Activated CD4-positive, alpha-beta T cell treated with anti-CD3 and anti-CD28 coated beads, Interleukin-2, amount 50 U/mL, for 4 hours (primary cell): ENCODE results near the gene RGS6.

Experiments
- DNase-seq, 2 experiments: peaks; one replicate each; pipeline ENCODE4 v3.0.0-alpha.2; 2020

The RGS6 gene

DNA sequence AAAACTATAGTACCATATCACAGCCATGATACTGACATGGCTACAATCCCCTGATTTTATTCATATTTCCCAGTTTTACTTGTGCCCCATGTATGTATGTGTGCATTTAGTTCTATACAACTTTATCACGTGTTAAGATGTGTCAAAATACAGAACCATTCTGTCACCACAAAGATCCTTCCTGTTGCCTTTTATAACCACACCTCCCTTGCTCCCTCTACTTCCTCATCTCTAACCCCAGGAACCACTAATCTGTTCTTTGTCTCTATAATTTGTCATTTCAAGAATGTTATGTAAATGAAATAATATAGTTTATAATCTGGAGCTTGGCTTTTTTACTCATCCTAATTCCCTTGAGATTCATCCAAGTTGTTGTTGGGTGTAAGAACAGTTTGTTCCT is 603.3 kb downstream of the RGS6 start:
- DNase-seq, result no peak

DNA sequence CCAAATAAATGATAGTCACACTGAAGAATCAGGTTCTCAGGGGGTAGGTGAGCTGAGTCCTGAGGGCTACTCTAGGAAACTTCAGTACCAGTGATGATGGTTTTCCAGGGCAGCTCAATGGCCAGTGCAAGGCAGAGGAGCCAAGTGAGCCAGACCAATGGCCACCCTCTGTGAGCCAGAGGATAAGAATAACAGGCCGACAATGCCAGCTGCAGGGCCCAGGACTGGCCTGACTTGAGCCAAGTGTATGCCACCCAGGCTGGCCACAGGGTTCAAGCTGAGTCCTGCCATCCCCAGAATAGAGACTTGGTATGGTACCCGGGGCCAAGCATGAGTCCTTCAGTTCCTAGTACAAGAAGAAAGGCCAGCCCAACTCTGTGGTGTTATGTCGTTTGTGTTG is 606.2 kb downstream of the RGS6 start:
- DNase-seq, result no peak

DNA sequence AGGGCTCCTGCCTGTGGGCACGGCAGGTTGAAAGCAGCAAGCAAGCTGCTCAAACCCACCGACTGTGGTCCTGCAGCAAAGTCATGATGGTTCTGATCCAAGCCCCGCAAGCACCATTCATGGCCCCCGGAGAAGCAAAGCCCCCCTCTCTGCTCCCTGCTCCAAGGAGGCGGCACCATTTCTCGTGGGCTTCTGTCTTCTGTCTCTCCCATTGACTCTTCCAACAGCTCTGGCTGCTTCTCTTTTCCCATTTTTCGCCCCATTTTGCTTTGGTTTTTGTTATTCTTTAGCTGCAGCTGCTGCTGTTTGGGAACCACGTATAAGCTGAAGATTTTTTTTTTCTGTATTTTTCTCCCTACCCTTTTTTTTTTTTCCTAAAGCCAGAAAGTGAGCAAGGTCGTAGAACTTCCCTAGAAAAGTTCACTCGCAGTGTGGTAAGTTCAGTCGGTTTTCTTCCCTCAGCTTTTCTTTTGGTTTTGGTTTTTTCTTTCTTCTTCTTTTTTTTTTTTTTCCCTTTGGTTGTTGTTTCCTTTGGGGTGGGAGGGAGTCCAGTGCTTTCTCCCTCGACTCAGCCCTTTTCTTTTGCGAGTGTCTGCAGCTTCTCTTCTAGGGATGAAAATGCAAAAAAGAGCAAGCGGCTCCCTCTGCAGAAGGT is 607.6 kb downstream of the RGS6 start:
- no peak for DNase-seq

DNA sequence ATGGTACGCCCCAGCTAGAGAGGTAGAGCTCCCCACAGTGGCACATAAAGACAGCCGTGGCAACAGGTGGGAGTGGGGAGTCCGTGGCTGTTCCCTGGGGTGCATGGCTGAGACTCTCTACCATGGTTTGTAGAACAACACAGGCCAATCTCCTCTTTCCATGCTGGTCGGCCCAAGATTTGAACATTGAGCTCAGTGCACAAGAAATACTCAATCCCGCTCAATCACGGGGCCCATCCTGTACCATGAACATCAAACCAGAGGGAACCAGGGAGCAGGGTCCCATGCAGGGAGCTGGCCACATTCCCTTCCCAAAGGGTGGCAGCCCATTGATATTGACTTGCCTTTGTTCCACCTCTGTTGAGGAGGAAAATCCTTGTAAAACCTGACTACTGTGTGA is 608.6 kb downstream of the RGS6 start:
- no peak for DNase-seq

DNA sequence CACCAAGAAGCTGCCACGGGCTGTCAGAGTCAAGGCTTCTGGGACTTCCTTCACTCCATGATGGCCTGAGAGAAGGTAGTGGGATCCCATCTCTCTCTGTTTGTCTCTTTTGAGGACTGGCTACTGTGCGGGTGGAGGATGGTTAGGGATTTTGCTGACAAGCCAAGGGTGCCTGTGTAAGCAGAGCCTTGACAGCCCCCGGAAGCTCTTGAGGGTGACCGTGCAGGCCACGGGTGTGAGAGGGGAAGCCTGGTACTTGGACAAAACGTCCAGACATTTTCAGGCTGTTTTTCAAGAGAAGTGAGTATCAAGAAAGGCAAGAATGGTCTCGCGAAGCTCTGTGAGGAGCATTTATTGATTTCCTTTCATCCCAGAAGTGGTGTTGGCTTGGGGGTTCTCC is 609.3 kb downstream of the RGS6 start:
- no peak for DNase-seq

DNA sequence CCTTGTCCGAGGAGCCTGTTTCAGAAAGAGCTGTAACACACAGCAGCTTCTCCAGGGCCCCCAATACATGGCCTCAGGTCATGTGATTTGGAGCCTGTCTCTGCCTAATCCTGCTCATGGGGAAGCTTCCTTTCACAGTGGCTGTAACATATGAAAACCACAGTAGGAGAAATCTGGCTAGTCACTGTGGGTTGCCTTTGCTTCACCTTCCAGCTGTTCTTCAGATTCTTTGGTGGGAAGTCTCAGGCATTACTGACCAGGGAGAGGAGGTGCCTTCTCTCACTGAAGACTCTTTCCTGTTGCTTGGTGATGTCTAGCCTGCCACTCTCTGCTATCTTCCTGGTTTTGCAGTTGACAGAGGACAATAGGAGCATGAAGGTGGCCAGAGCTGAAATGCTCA is 611.1 kb downstream of the RGS6 start:
- no peak for DNase-seq

DNA sequence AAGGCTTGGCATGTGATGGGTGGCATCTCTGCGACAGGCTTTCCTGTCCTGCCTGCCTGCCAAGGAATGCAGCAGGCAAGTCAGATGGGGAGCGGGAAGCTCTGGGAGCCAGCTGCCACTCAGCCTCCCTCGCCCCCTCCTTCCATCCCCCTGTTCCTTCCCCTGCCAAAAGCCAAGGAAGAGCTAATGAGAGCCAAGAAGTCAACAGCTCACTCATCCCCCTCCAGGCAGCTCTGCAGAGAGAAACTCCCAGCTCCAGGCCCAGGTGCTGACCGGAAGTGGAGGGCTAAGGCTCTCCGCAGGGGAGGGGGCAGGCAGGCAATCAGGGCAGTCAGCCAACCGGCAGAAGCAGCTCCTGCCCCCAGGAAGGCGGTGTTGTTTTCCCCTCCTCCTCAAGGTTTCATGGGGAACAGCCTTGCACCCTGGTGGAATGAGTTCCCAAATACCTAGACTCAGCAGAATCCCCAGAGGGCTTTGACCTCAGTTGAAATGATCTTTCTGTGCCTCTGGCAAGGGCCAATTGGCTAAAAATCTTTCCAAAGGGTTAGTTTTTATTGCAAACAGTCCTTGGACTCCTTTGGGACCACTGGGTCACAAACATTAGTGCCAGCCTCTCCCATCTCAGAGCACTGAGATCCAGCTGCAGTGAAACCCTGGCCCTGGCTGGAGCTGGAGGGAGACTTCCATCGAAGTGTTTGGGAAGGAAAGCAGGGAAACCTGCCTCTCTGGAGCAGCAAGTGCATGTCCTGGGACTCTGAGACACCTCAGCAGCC is 612.6 kb downstream of the RGS6 start:
- DNase-seq, result no peak

DNA sequence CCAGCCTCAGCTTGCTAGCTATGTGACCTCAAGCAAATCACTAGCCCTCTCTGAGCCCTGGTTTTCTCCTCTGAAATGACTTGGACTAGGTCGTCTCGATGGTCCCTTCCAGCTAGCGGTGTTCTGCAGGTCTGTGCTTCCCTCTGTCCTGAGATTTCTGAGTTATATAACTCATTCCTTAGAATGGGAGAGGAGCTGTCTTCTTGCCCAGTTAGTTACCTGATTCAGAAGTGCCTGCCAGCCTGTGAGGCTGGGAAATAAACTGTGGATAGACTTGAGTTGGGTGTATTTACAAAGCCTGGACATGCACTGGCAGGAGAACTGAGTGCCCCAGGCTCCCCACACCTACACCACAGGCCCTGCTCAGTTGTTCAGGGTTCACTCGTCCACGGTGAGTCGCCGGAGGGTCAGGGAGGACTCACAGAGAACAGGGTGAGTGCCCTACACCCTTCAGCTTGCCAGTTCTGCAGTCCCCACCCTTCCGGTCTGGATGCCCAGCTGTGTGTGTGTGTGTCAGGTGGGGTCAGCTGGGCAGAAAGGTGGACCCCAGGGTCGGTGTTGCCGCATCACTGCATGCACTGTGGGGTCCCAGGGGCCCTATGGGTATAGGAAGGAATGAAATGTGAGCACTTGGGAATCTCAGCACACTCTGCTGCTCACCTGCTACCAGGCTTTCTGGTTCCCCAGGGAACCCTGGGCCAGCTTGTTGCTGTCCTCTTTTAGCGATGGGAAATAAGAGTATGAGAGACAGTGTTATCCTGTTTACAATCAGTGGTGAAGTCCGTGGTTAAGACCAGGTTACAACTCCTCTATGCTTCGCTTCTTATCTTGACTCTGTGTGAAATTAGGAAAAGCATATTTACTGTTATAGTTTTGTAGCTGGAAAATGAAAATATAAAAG is 613.4 kb downstream of the RGS6 start:
- no peak for DNase-seq

DNA sequence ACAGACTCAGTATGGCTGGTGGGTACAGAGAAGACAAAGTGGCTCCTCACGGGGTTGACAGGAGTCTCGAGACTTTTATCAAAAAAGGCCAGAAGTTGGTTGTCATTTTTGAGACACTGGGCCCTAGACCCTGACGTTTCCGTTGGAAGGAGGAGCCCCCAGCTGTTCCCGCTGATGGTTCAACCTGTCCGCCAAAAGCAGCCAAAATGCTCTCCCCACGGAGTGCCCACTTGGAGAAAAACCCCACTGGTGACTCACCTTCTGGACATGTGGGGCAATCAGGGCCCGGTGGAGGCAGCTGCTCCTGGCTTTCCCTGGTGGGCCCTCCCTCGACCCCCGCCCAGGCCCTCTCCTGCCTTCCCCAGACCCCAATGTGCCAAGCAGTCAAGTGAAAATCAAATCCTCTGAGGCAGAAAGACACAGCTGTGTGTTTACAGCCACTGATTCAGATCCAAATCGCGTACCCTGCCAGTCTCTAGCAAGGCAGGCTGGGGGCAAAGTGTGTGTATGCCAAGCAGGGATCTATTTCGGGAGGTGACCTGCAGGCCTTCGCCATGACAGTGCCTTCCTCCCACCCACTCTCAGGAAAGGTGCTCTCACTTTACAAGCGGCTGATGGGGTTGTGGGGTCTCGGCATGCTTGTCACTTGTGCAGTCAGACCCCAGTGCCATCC is 614.3 kb downstream of the RGS6 start:
- no peak for DNase-seq

DNA sequence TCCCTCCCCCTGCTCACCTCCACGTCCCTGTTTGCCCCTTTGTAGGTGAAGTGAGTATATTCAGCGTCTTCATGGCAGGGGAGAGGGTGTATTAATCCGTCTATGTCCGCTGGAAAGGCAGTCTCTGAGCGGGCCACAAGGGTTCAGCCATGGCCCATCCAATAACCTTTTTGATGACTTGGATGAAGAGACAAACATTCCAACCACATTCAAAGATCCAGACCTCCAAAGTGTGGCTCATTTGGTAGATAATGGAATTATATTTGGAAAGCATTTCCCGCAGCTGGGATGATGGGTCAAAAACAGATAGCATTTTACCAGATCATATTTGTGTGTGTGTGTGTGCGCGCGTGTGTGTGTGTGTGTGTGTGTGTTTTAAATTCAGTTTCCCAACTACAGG is 615.8 kb downstream of the RGS6 start:
- no peak for DNase-seq

DNA sequence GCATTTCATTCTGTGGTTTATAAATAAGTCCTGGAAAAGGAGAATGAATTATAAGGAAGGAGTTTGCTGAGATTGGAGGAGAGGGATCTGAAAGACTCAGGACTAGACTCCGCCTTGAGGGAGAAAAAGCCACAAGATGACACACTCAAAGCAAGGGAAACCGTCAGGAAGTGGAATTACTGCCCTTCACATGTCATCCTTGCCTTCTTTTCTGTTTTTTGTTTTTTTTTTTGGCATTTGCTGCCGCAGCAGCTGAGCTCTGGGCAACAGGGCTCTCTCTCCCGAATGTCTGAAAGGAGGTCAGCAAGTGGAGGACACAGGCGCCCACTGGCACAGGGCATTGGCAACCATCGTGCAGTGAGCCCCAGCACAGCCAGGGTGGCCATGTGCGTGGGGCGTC is 616.8 kb downstream of the RGS6 start:
- no peak for DNase-seq

DNA sequence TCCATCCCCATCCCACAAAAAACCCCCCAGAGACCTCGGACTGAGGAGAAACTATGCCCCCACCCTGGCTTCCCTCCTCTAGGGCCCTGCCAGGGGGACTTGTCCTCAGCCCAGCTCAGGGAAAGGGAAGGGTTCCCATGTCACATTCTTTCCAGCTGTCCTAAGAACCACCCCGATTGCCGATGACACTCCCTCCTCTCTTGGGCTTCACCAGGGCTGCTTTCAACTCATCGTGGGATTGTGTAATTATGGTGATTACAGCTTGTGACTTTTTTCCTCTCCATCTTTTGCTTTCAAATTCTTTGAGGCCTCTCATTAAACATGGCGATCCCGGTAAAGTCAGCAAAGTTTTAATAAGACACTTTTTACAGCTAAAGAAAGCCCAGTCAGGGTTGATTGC is 617.6 kb downstream of the RGS6 start:
- DNase-seq, result no peak

DNA sequence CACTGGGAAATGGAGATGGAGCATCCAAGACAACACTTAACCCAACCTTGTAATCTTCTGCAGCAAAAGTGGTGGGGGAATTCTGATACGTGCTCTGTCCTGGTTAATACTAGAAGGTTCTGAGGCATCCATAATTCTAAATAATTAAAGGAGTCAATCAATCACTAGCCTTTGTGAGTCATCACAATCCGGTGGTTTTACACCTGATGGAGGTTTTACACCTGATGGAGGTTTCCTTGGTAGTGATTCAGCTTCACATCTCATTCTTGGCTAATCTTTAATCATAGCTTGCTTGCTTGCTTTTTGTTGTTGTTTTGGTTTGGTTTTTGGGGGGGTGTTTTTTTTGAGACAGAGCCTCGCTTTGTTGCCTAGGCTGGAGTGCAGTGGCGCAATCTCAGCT is 618.3 kb downstream of the RGS6 start:
- DNase-seq, result no peak

DNA sequence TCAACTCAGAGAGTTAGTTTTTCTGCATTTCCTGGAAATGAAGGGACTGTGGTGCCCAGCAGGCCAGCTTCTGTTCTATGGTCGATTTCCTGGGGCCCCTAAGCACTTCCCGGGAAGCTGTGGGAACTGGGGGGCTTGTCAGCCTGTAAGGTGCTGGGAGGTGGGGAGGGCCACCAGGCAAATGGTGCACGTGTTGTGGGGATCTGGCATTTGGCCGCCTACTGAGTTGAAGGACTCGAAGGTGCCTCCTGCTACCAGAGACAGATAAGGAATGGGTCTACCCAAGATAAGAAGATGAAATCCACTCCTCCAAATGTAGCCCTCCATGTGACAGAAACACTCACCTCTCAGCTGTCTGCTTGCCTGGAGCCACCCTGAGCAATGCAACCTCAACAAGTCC is 620.0 kb downstream of the RGS6 start:
- DNase-seq, result no peak

DNA sequence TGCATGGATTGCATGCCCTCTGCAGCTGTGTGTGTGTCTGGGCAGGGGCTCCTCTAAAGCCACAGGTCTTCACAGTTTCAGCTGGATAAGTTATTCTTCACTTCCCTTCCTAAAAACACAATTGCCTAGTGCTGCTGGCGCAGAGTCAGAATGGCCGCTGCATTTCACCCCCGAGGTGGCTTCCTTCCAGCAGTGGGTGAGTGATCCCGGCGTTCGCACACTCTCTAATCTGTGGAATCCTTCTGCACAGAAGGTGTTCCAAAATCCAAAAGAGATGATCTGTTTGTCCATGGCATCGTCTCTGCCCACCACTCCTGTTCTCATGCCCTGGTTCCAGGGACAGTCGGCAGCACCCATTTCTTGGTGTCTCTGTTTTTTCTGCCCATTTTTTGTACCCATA is 620.9 kb downstream of the RGS6 start:
- DNase-seq, result no peak

DNA sequence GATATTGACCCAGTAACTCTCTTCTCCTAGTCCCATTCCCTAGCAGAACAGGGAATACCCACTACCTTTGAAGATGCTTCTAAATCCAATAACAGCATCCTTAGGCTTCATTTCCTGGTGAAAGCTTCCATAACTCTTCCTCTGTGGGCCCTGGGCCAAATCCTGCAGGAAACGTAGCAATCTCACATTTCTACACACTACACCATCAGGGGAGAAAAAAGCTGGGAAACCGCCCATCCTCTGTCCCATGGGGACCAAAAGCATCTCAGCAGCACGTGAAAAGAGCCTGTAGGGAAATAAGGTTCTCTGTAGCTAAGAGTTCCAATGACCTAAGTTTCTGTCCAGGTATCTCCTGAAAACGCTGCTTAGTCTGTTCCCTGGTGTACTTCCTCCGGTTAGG is 621.4 kb downstream of the RGS6 start:
- no peak for DNase-seq

DNA sequence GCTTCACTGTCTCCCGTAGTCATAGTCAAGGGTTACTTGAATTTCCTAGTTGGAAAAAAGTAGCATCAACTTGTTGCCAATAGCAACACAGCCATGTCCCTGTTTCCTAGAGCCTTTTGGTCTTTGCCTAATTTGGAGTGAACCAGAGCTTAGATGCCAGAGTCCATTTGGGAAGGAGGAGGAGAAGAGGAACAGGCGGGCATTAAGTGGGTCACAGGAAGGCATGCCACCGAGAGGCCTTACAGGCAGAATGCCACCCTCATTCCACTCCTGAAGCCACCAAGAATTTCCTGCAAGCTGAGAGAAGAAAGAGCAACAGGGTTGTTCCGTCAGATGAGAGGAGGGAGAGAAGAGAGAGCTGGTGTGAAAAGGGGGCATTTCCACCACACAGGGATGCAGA is 622.2 kb downstream of the RGS6 start:
- DNase-seq, result no peak

DNA sequence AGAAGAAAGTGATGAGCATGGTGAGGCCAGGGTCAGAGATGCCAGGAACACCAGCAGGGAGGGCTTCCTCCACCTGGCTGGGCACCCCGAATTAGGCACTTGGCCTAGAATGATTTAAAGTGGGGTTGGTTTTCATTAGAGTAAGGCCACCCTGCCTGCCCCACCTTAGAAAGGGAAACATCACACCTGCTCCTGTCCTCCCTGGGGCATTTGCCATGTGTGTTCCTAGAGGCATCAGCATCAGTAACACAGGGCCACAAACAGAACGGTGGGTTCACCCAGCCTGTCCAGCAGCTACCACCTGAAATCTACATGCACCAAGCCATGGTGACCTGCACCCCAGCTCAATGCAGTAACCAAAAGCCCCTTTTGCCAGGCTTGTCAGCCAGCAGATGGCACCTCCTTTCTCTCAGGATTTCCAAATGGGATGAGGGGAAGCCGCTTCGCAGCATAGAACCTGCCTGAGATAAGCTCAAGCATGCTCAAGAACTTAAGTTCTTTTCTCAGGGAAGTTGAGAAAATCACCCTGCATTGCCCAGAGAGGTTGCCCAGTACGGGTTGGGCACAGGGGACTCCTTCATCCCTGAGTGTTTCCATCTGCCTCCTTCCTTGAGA is 622.9 kb downstream of the RGS6 start:
- no peak for DNase-seq

DNA sequence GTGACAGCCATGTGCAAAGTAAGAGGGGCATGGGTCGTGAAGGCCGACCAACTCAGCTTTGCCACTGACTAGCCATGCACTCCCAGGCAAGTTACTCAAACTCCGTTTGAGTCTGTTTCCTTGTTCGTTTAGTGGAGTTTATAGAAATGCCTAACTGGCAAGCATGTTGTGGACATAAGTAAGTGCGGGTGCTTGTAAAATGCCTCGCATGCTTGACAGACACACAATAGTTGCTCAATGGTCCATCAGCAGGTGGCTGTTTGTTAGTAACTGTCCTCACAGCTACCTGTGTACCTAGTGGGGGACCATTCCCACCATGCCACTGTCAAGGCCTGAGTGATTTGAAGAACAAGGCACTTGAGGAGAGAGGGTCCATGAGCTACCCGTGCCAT is 623.4 kb downstream of the RGS6 start:
- no peak for DNase-seq

DNA sequence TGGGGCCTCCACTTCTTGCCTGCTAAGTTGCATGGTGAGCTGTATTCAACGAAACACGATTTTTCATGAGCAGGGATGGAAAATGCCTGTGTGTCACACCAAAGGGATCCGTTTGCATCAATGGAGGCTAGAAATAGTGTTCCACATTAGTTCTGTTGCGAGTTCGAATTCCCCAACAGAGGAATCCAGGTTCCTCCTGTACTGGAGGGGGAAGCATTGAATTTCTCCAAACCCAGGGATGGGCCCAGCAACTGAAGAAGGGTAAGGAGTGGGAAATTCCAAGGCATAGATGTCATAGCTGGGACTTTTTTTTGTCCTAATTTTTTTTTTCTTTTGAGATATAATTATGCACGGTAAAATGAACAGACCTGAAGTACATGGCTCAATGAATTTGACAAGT is 625.4 kb downstream of the RGS6 start:
- DNase-seq, result no peak

DNA sequence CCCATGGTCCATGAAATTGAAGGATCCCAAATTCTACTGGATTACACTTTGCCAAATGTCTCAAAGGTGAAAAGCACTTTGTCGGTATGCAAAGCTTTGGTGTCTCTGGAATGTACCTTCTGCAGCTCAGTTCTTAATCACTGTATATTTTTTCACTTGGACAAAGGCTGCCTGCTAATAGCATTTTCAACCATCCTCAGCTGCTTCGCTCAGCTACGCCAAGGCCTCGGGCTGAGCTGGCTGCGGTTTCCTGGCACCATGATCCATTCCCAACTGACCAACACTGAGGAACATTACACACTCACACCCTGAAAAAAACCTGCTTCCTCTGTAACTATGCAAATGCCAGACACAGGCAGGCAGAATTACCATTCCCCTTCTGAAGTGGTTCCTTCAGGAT is 626.5 kb downstream of the RGS6 start:
- DNase-seq, result no peak

DNA sequence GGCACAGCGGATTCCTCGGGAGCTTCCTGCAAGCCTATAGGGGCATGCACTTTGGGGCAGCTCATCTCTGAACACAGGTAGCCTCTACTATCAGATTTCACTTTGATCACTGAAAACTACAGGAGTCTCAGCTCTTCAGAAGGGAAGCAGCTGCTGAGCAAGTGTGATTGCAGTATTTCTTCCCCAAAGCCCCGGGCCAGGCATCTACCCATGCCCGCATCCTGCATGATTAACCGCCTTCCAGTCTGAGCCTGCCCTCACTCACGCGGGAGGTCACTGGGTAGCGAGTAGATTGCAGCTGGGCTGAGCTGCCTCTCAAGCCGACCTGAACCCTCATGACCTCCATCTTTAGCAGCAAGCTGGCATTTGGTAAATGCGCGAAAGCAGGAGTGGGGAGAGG is 627.0 kb downstream of the RGS6 start:
- no peak for DNase-seq
